ENCODE data around the gene RASL10A.

- TF ChIP-seq CTCF (conservative IDR thresholded peaks at IDR 0.05 in 1 of 2, IDR thresholded peaks at IDR 0.05 in 1 of 2; ENCODE audit: low read depth in 1 of 2, low read length in 2 of 2) (no peak), EZH2 (IDR thresholded peaks at IDR 0.05; ENCODE audit: low read length, missing control alignments) (no peak)
Measured at GRCh38 chr22:29348041-29348440, 32.5 kb upstream of the RASL10A start.

Data from fibroblast of lung (primary cell).